Stimulated activated CD4-positive, alpha-beta T cell treated with anti-CD3 and anti-CD28 coated beads, Interleukin-1b, Interleukin-23, amount 100 ng/mL, for 48 hours (primary cell): ENCODE measurements around the gene RNF157.
A peak's percentile ranks its signal among the peaks of the same experiment; 100 is the strongest.
"Not testable (repeated sequence)": the region's sequence is repeated elsewhere in the genome, so short reads cannot be mapped to it uniquely, and the experiment has no call there.

Experiments used
- DNase-seq: peaks from one replicate; pipeline ENCODE4 v3.0.0-alpha.2; 2020

RNF157 gene

GRCh38 chr17:76188213-76189016 lies 51.9 kb downstream of the RNF157 start:
- no peak for DNase-seq

GRCh38 chr17:76186774-76187173 lies 53.5 kb downstream of the RNF157 start:
- DNase-seq = not testable (repeated sequence)

- DNase-seq = no peak
These were observed 56.0 kb downstream of the RNF157 start for GRCh38 chr17:76184290-76184689.

- peak; percentile 96 for DNase-seq
These were observed 58.1 kb downstream of the RNF157 start for GRCh38 chr17:76182016-76182764.

GRCh38 chr17:76179496-76180467 lies 60.5 kb downstream of the RNF157 start:
- DNase-seq = peak; percentile 48

GRCh38 chr17:76178124-76178523 lies 62.2 kb downstream of the RNF157 start:
- no peak for DNase-seq

- DNase-seq = no peak
These were observed 63.4 kb downstream of the RNF157 start for GRCh38 chr17:76176701-76177574.

- no peak for DNase-seq
These were observed 66.3 kb downstream of the RNF157 start for GRCh38 chr17:76174037-76174436.

GRCh38 chr17:76173474-76173873 lies 66.8 kb downstream of the RNF157 start:
- no peak for DNase-seq

- DNase-seq = no peak
These were observed 68.6 kb downstream of the RNF157 start for GRCh38 chr17:76171706-76172105.

- no peak for DNase-seq
These were observed 70.2 kb downstream of the RNF157 start for GRCh38 chr17:76170114-76170513.

GRCh38 chr17:76166906-76167305 lies 73.4 kb downstream of the RNF157 start:
- DNase-seq = no peak

- DNase-seq = peak; percentile 56
These were observed 74.1 kb downstream of the RNF157 start for GRCh38 chr17:76166168-76166567.

GRCh38 chr17:76164331-76164730 lies 76.0 kb downstream of the RNF157 start:
- no peak for DNase-seq

GRCh38 chr17:76163919-76164318 lies 76.4 kb downstream of the RNF157 start:
- DNase-seq = no peak

- DNase-seq = no peak
These were observed 78.5 kb downstream of the RNF157 start for GRCh38 chr17:76161619-76162266.

GRCh38 chr17:76160896-76161528 lies 79.3 kb downstream of the RNF157 start:
- no peak for DNase-seq

GRCh38 chr17:76159157-76159556 lies 81.1 kb downstream of the RNF157 start:
- DNase-seq = no peak

- DNase-seq = no peak
These were observed 82.5 kb downstream of the RNF157 start for GRCh38 chr17:76157759-76158158.

- DNase-seq = no peak
These were observed 83.7 kb downstream of the RNF157 start for GRCh38 chr17:76156662-76156991.
